ENCODE results near the gene SPX. TPM values are rescaled to one million over a fixed set of nuclear protein-coding genes. Genes with fewer than 3 reads are reported as not detected.

SPX gene
- polyA plus RNA-seq, 1 of the 3 experiments (the other 2 are of a cell fraction), result not detected

DNA sequence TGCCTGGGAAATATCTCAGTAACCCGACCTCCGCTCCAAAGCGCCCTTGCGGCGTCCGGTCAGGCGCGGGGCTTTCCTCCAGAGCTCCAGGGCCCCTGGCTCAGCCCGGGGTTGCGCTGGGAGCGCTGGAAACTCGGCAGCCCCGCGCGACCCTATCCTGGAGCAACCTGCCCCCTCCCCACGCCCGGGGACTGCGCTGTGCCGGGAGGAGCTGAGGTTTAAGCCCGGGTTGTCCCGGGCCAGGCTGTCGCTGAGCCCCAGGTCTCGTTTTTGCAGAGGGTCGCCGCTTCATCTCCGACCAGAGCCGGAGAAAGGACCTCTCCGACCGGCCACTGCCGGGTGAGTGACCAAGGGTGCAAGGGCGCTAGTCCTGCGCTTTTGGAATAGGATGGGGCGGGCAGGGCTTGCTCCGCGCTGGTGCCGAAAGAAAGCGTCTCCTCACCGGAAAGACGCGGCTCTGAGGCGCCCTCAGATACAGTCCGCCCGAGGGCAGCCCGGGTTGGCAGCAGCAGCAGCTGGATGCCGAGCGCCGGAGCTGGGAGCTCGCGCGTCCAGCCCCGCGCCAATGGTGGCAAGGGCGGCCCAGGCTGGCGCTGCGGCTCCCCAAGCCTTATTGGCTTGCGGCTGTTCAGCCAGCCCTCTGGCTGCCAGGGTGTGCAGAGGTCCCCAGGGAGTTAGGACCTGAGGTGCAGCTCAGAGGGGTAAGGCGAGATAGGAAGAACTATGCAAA lies 1.5 kb downstream of the SPX start:
- ChIA-PET CTCF (interaction anchor here (1.9 kb wide), 1 partner anchor 11 kb away, joined by 4 read pairs; no protein-coding TSS in a partner anchor), POLR2A (interaction anchor here (0.8 kb wide), 1 partner anchor 94 kb away, joined by 3 read pairs; no protein-coding TSS in a partner anchor)
- peak; percentile 69 for DNase-seq
- Histone ChIP-seq H3K4me2 (peak overlapping the region; percentile 88), H3K36me3 (replicated peaks in 1 of 2; ENCODE audit: control insufficient read depth in 1 of 2, insufficient read depth in 2 of 2, low read length in 1 of 2) (no peaks in the 10 kb centered on the region), H3K9ac (no peak overlapping the region), H3K9me3 (no peaks in the 10 kb centered on the region), H3F3A (replicated peaks; ENCODE audit: insufficient read depth) (no peaks in the 10 kb centered on the region), H3K27ac (ENCODE audit: low read depth in 2 of 2, low read length in 1 of 2) (no peak overlapping the region), H4K20me1 (ENCODE audit: insufficient read depth) (no peaks in the 10 kb centered on the region), H2AFZ (ENCODE audit: low read depth) (peak overlapping the region; percentile 83), H3K4me1 (ENCODE audit: control insufficient read depth in 1 of 2, insufficient read depth in 2 of 2, low read depth in 1 of 2, low read length in 1 of 2) (peaks cover 3 to 7% of the 10 kb centered on the region in 2 experiments; a peak in 3 of 4 replicates), H3K79me2 (ENCODE audit: insufficient read depth) (no peaks in the 10 kb centered on the region), H3K9me2 (no peaks in the 10 kb centered on the region), H3K27me3 (ENCODE audit: insufficient read depth) (peaks cover 38% of the 10 kb centered on the region; the same call in 1 of the 2 replicates), H3K4me3 (ENCODE audit: low read depth in 2 of 2, low read length in 1 of 2) (peak overlapping the region; percentile 50 to 61)
- TF ChIP-seq RAD21 (IDR thresholded peaks at IDR 0.05; ENCODE audit: low read length) (no peak), RCOR1 (IDR thresholded peaks at IDR 0.05; ENCODE audit: low read length) (no peak), MEF2A (IDR thresholded peaks at IDR 0.05; ENCODE audit: borderline replicate concordance, low read depth) (no peak), POLR2AphosphoS5 (IDR thresholded peaks at IDR 0.05; ENCODE audit: low read depth, low read length) (no peak), TEAD4 (IDR thresholded peaks at IDR 0.05; ENCODE audit: borderline replicate concordance, insufficient read depth) (no peak), NFIC (IDR thresholded peaks at IDR 0.05; ENCODE audit: borderline replicate concordance) (no peak), TCF12 (IDR thresholded peaks at IDR 0.05) (no peak), TAF1 (IDR thresholded peaks at IDR 0.05; ENCODE audit: borderline replicate concordance, low read depth, low read length) (no peak), MXI1 (IDR thresholded peaks at IDR 0.05; ENCODE audit: low read depth, low read length) (no peak), FOXJ3 (CRISPR knock-in tag; IDR thresholded peaks at IDR 0.05) (no peak), JUND (IDR thresholded peaks at IDR 0.05) (no peak), YY1 (IDR thresholded peaks at IDR 0.05; ENCODE audit: low read depth) (no peak), GATA2 (CRISPR knock-in tag; IDR thresholded peaks at IDR 0.05) (no peak)
- TF ChIP-seq, protein P1, sequence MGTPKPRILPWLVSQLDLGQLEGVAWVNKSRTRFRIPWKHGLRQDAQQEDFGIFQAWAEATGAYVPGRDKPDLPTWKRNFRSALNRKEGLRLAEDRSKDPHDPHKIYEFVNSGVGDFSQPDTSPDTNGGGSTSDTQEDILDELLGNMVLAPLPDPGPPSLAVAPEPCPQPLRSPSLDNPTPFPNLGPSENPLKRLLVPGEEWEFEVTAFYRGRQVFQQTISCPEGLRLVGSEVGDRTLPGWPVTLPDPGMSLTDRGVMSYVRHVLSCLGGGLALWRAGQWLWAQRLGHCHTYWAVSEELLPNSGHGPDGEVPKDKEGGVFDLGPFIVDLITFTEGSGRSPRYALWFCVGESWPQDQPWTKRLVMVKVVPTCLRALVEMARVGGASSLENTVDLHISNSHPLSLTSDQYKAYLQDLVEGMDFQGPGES (IDR thresholded peaks at IDR 0.05; ENCODE audit: low read depth, low read length), result no peak
- TF ChIP-seq, protein P2, sequence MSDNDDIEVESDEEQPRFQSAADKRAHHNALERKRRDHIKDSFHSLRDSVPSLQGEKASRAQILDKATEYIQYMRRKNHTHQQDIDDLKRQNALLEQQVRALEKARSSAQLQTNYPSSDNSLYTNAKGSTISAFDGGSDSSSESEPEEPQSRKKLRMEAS (IDR thresholded peaks at IDR 0.05; ENCODE audit: low read depth), result no peak
- TF ChIP-seq, protein P3, sequence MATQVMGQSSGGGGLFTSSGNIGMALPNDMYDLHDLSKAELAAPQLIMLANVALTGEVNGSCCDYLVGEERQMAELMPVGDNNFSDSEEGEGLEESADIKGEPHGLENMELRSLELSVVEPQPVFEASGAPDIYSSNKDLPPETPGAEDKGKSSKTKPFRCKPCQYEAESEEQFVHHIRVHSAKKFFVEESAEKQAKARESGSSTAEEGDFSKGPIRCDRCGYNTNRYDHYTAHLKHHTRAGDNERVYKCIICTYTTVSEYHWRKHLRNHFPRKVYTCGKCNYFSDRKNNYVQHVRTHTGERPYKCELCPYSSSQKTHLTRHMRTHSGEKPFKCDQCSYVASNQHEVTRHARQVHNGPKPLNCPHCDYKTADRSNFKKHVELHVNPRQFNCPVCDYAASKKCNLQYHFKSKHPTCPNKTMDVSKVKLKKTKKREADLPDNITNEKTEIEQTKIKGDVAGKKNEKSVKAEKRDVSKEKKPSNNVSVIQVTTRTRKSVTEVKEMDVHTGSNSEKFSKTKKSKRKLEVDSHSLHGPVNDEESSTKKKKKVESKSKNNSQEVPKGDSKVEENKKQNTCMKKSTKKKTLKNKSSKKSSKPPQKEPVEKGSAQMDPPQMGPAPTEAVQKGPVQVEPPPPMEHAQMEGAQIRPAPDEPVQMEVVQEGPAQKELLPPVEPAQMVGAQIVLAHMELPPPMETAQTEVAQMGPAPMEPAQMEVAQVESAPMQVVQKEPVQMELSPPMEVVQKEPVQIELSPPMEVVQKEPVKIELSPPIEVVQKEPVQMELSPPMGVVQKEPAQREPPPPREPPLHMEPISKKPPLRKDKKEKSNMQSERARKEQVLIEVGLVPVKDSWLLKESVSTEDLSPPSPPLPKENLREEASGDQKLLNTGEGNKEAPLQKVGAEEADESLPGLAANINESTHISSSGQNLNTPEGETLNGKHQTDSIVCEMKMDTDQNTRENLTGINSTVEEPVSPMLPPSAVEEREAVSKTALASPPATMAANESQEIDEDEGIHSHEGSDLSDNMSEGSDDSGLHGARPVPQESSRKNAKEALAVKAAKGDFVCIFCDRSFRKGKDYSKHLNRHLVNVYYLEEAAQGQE (IDR thresholded peaks at IDR 0.05; ENCODE audit: low read depth, low read length), result no peak
- TF ChIP-seq, protein P4, sequence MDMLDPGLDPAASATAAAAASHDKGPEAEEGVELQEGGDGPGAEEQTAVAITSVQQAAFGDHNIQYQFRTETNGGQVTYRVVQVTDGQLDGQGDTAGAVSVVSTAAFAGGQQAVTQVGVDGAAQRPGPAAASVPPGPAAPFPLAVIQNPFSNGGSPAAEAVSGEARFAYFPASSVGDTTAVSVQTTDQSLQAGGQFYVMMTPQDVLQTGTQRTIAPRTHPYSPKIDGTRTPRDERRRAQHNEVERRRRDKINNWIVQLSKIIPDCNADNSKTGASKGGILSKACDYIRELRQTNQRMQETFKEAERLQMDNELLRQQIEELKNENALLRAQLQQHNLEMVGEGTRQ (IDR thresholded peaks at IDR 0.05; ENCODE audit: borderline replicate concordance, low read depth, low read length), result no peak
- 4% methylated on average over 5 of the region's 57 CpGs for WGBS (ENCODE audit: low lambda C conversion rate)

Measured in SK-N-SH (cell line).